Smooth muscle cell of the coronary artery (primary cell): ENCODE data around the gene NFX1. TPM values are rescaled to one million over a fixed set of nuclear protein-coding genes. Genes with fewer than 3 reads are reported as not detected.

Experiments used
- total RNA-seq: library from RNA; depleted of rRNA; stranded (reverse); fragments of >200 nt; gene quantifications from 2 replicates; pipeline ENCODE4 v1.2.3, GENCODE V29; 2014; ENCODE audit warnings: low replicate concordance

NFX1 gene
- 17.4 and 25.4 TPM in 2 replicates for total RNA-seq

GRCh38 chr9:33290247-33291030 lies at the start of gene NFX1:
Gene NFX1 (plus strand): TSS chr9:33290516. CDS start chr9:33290573, 57 bp downstream.

GRCh38 chr9:33264473-33265177 lies 25.7 kb upstream of the NFX1 start, which contains the start of the genes BAG1 and CHMP5:
Gene BAG1 (minus strand): TSS chr9:33264708.
Gene CHMP5 (plus strand): TSS chr9:33265049. CDS start chr9:33265079, 30 bp downstream.

GRCh38 chr9:33402371-33402770 lies 112.1 kb downstream of the NFX1 start, which contains the start of gene AQP7:
Gene AQP7 (minus strand): TSS chr9:33402568. CDS start chr9:33401262, 1,306 bp downstream.

Other genes with a start within 250 kb of the NFX1 start
- 28.3 and 31.5 TPM in 2 replicates for gene SMU1, start 213.8 kb upstream of the NFX1 start, total RNA-seq
- gene B4GALT1, start 123.2 kb upstream of the NFX1 start, total RNA-seq, result 10.4 and 37.4 TPM in 2 replicates
- not detected in 2 replicates for gene SPINK4, start 50.3 kb upstream of the NFX1 start, total RNA-seq
- gene BAG1, start 25.8 kb upstream of the NFX1 start, total RNA-seq, result 18.7 and 23.8 TPM in 2 replicates
- 115 and 135 TPM in 2 replicates for gene CHMP5, start 25.5 kb upstream of the NFX1 start, total RNA-seq
- gene AQP7, start 112.1 kb downstream of the NFX1 start, total RNA-seq, result 1.6 TPM in 1 of 2 replicates, not detected in the other
- 1.3 and 1.5 TPM in 2 replicates for gene AQP3, start 157.1 kb downstream of the NFX1 start, total RNA-seq
- gene NOL6, start 183.4 kb downstream of the NFX1 start, total RNA-seq, result 18.0 and 27.1 TPM in 2 replicates
- 0.83 TPM in 1 of 2 replicates, not detected in the other for gene ANKRD18B, start 233.7 kb downstream of the NFX1 start, total RNA-seq